Stimulated activated CD4-positive, alpha-beta T cell treated with anti-CD3 and anti-CD28 coated beads, Interleukin-4, amount 100 ng/mL, for 1 hour (primary cell): ENCODE measurements around the gene OPALIN.

Experiments
- DNase-seq: peaks from one replicate; pipeline ENCODE4 v3.0.0-alpha.2; 2020

The OPALIN gene

GRCh38 chr10:96358851-96359540, at the start of gene OPALIN:
Gene OPALIN, minus strand, starts transcription at chr10:96359002. Its CDS starts 106 bp downstream, at chr10:96358896.
- no peak for DNase-seq

- DNase-seq, result no peak
These were observed 49.4 kb upstream of the OPALIN start for GRCh38 chr10:96408201-96408600.

- DNase-seq, result no peak
These were observed 48.8 kb upstream of the OPALIN start for GRCh38 chr10:96407560-96408069.

GRCh38 chr10:96406091-96406490, 47.3 kb upstream of the OPALIN start:
- DNase-seq, result no peak

- no peak for DNase-seq
These were observed 43.9 kb upstream of the OPALIN start for GRCh38 chr10:96402417-96403305.

GRCh38 chr10:96401036-96401435, 42.2 kb upstream of the OPALIN start:
- DNase-seq, result no peak

GRCh38 chr10:96400465-96400864, 41.7 kb upstream of the OPALIN start:
- DNase-seq, result no peak

GRCh38 chr10:96397902-96398301, 39.1 kb upstream of the OPALIN start:
- no peak for DNase-seq

- peak; percentile 56 for DNase-seq
These were observed 37.4 kb upstream of the OPALIN start for GRCh38 chr10:96395931-96396877.

GRCh38 chr10:96390460-96390864, 31.7 kb upstream of the OPALIN start:
- DNase-seq, result no peak

- DNase-seq, result no peak
These were observed 31.0 kb upstream of the OPALIN start for GRCh38 chr10:96389785-96390184.

GRCh38 chr10:96387601-96388000, 28.8 kb upstream of the OPALIN start:
- no peak for DNase-seq

GRCh38 chr10:96387161-96387560, 28.4 kb upstream of the OPALIN start:
- no peak for DNase-seq

- DNase-seq, result no peak
These were observed 25.7 kb upstream of the OPALIN start for GRCh38 chr10:96384506-96384905.

- DNase-seq, result no peak
These were observed 22.0 kb upstream of the OPALIN start for GRCh38 chr10:96380821-96381220.

GRCh38 chr10:96379758-96380157, 21.0 kb upstream of the OPALIN start:
- DNase-seq, result no peak

- no peak for DNase-seq
These were observed 19.9 kb upstream of the OPALIN start for GRCh38 chr10:96378741-96379140.

- no peak for DNase-seq
These were observed 19.1 kb upstream of the OPALIN start for GRCh38 chr10:96377816-96378294.

- DNase-seq, result no peak
These were observed 17.7 kb upstream of the OPALIN start for GRCh38 chr10:96376483-96376882.

- peak; percentile 74 for DNase-seq
These were observed 16.4 kb upstream of the OPALIN start for GRCh38 chr10:96374985-96375830.

- no peak for DNase-seq
These were observed 15.8 kb upstream of the OPALIN start for GRCh38 chr10:96374639-96374984.

GRCh38 chr10:96374004-96374403, 15.2 kb upstream of the OPALIN start:
- no peak for DNase-seq
